ENCODE results near the gene GAA.

Gene GAA

GRCh38 chr17:80118601-80119270 lies 17.4 kb downstream of the GAA start:
- no peak for DNase-seq

- no peak for DNase-seq
These were observed 17.9 kb downstream of the GAA start for GRCh38 chr17:80119271-80119791.

- DNase-seq, result no peak
These were observed 18.5 kb downstream of the GAA start for GRCh38 chr17:80119839-80120238.

- no peak for DNase-seq
These were observed 20.7 kb downstream of the GAA start for GRCh38 chr17:80122026-80122575.

- DNase-seq, result no peak
These were observed 21.6 kb downstream of the GAA start for GRCh38 chr17:80122926-80123505.

GRCh38 chr17:80123791-80124190 lies 22.4 kb downstream of the GAA start:
- DNase-seq, result no peak

GRCh38 chr17:80124351-80124981 lies 23.1 kb downstream of the GAA start:
- no peak for DNase-seq

- DNase-seq, result no peak
These were observed 24.5 kb downstream of the GAA start for GRCh38 chr17:80125656-80126448.

GRCh38 chr17:80126449-80126715 lies 25.0 kb downstream of the GAA start:
- no peak for DNase-seq

- no peak for DNase-seq
These were observed 27.7 kb downstream of the GAA start for GRCh38 chr17:80129006-80129565.

GRCh38 chr17:80130992-80131391 lies 29.6 kb downstream of the GAA start:
- DNase-seq, result no peak

- DNase-seq, result no peak
These were observed 31.7 kb downstream of the GAA start for GRCh38 chr17:80132906-80133625.

- DNase-seq, result no peak
These were observed 32.2 kb downstream of the GAA start for GRCh38 chr17:80133626-80133970.

GRCh38 chr17:80137131-80137530 lies 35.8 kb downstream of the GAA start:
- DNase-seq, result no peak

GRCh38 chr17:80138856-80139426 lies 37.6 kb downstream of the GAA start:
- no peak for DNase-seq

GRCh38 chr17:80141463-80142165 lies 40.2 kb downstream of the GAA start:
- no peak for DNase-seq

- no peak for DNase-seq
These were observed 41.5 kb downstream of the GAA start for GRCh38 chr17:80142929-80143328.

GRCh38 chr17:80145076-80146075 lies 44.0 kb downstream of the GAA start:
- no peak for DNase-seq

- peak; percentile 14 for DNase-seq
These were observed 45.0 kb downstream of the GAA start for GRCh38 chr17:80146121-80147034.

Measured in CD4-positive, alpha-beta T cell treated with Interleukin-17A for 4 hours (primary cell).